Neural progenitor cell (in vitro differentiated cells): ENCODE data around the gene OR13C3. TPM values are rescaled to one million over a fixed set of nuclear protein-coding genes. Genes with fewer than 3 reads are reported as not detected.

Experiments used
- DNase-seq: peaks from one replicate; pipeline ENCODE4 v3.0.0-alpha.2; 2016; ENCODE audit warnings: low spot score
- H2AFZ ChIP-seq: fragments of 200-600 bp; sonication (generic); replicated peaks from 2 replicates; pipeline ENCODE4 v1.6.1; 2016; ENCODE audit warnings: antibody characterized with exemption
- H3F3A ChIP-seq: fragments of 200-600 bp; sonication (generic); 2 replicates; pipeline ENCODE4 v1.6.1; 2016; ENCODE audit warnings: antibody characterized with exemption, low read depth
- H3K27ac ChIP-seq: fragments of 200-600 bp; sonication (generic); 2 replicates; pipeline ENCODE4 v1.5.1; 2016; ENCODE audit warnings: mild to moderate bottlenecking
- H3K27me3 ChIP-seq: fragments of 200-600 bp; sonication (generic); 2 replicates; pipeline ENCODE4 v1.6.1; 2016; ENCODE audit warnings: mild to moderate bottlenecking, moderate library complexity
- H3K36me3 ChIP-seq: fragments of 200-600 bp; sonication (generic); 2 replicates; pipeline ENCODE4 v1.5.1; 2016
- H3K4me1 ChIP-seq: fragments of 200-600 bp; sonication (generic); 2 replicates; pipeline ENCODE4 v1.6.1; 2016; ENCODE audit warnings: mixed run types
- H3K4me2 ChIP-seq: fragments of 200-600 bp; sonication (generic); 2 replicates; pipeline ENCODE4 v1.6.1; 2016
- H3K4me3 ChIP-seq: fragments of 200-600 bp; sonication (generic); 2 replicates; pipeline ENCODE4 v1.5.1; 2016
- H3K79me2 ChIP-seq: fragments of 200-600 bp; sonication (generic); 2 replicates; pipeline ENCODE4 v1.6.1; 2016; ENCODE audit warnings: low read depth
- H3K9ac ChIP-seq: fragments of 200-600 bp; sonication (generic); 2 replicates; pipeline ENCODE4 v1.6.1; 2016
- H3K9me3 ChIP-seq: fragments of 200-600 bp; sonication (generic); 2 replicates; pipeline ENCODE4 v1.5.1; 2016; ENCODE audit warnings: low read depth
- H4K20me1 ChIP-seq: fragments of 200-600 bp; sonication (generic); 2 replicates; pipeline ENCODE4 v1.6.1; 2016; ENCODE audit warnings: low read depth
- H3K27ac Mint-ChIP-seq: 3 replicates; pipeline ENCODE4 v1.8.0; 2021; ENCODE audit warnings: mixed read lengths
- H3K27me3 Mint-ChIP-seq: 2 replicates; pipeline ENCODE4 v1.8.0; 2022; ENCODE audit warnings: low read depth, mild to moderate bottlenecking, inconsistent platforms, moderate library complexity, mixed read lengths; ENCODE audit not compliant: insufficient read depth
- H3K36me3 Mint-ChIP-seq: 3 replicates; pipeline ENCODE4 v1.8.0; 2021; ENCODE audit warnings: mixed read lengths
- H3K4me1 Mint-ChIP-seq: 3 replicates; pipeline ENCODE4 v1.8.0; 2021; ENCODE audit warnings: mixed read lengths
- H3K4me3 Mint-ChIP-seq: 3 replicates; pipeline ENCODE4 v1.8.0; 2021; ENCODE audit warnings: mild to moderate bottlenecking, moderate library complexity, mixed read lengths
- H3K9me3 Mint-ChIP-seq: 3 replicates; pipeline ENCODE4 v1.8.0; 2020; ENCODE audit warnings: mixed read lengths
- EZH2 ChIP-seq: fragments of 200-600 bp; sonication (generic); IDR thresholded peaks from 2 replicates; pipeline ENCODE4 v1.6.1; 2017; ENCODE audit warnings: antibody characterized with exemption, mild to moderate bottlenecking, moderate library complexity
- EZH2phosphoT487 ChIP-seq: fragments of 200-600 bp; sonication (generic); IDR thresholded peaks from 2 replicates; pipeline ENCODE4 v1.6.1; 2017; ENCODE audit warnings: antibody characterized with exemption
- total RNA-seq: library from RNA; depleted of rRNA; stranded (reverse); fragments of >200 nt; gene quantifications from 2 replicates; pipeline ENCODE4 v1.2.3, GENCODE V29; 2015; ENCODE audit warnings: low replicate concordance
- TF ChIP-seq, protein P1 (sequence below): fragments of 200-600 bp; sonication (generic); IDR thresholded peaks from 2 replicates; pipeline ENCODE4 v1.5.1; 2017; ENCODE audit warnings: antibody characterized with exemption, mild to moderate bottlenecking

OR13C3 gene
- total RNA-seq, 1 donor from 2014 or later: not detected

DNA sequence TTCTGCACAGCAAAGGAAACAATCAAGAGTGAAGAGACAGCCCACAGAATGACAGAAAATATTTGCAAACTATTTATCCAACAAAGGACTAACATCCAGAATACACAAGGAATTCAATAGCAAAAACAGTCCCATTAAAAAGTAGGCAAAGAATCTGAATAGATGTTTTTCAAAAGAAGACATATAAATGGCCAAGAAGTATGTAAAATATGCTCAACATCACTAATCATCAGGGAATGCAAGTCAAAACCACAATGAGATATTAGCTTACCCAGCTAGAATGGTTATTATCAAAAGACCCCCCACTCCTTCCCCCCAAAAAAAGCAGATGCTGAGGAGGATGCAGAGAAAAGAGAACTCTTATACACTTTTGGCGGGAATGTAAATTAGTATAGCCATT is 18.9 kb upstream of the OR13C3 start:
- Histone ChIP-seq H2AFZ (no peak overlapping the region), H3K36me3 (no peaks in the 10 kb centered on the region), H3K27me3 (no peaks in the 10 kb centered on the region), H4K20me1 (no peaks in the 10 kb centered on the region), H3K79me2 (no peaks in the 10 kb centered on the region), H3K9me3 (no peaks in the 10 kb centered on the region), H3K4me2 (no peak overlapping the region), H3K4me1 (no peaks in the 10 kb centered on the region), H3K27ac (no peak overlapping the region), H3K4me3 (no peak overlapping the region), H3K9ac (no peak overlapping the region), H3F3A (no peaks in the 10 kb centered on the region)
- Mint-ChIP-seq H3K27me3 (peaks cover 2% of the 10 kb centered on the region), H3K4me1 (no peaks in the 10 kb centered on the region), H3K4me3 (no peak overlapping the region), H3K27ac (no peak overlapping the region), H3K36me3 (no peaks in the 10 kb centered on the region), H3K9me3 (peaks cover 15% of the 10 kb centered on the region)
- TF ChIP-seq, protein P1, sequence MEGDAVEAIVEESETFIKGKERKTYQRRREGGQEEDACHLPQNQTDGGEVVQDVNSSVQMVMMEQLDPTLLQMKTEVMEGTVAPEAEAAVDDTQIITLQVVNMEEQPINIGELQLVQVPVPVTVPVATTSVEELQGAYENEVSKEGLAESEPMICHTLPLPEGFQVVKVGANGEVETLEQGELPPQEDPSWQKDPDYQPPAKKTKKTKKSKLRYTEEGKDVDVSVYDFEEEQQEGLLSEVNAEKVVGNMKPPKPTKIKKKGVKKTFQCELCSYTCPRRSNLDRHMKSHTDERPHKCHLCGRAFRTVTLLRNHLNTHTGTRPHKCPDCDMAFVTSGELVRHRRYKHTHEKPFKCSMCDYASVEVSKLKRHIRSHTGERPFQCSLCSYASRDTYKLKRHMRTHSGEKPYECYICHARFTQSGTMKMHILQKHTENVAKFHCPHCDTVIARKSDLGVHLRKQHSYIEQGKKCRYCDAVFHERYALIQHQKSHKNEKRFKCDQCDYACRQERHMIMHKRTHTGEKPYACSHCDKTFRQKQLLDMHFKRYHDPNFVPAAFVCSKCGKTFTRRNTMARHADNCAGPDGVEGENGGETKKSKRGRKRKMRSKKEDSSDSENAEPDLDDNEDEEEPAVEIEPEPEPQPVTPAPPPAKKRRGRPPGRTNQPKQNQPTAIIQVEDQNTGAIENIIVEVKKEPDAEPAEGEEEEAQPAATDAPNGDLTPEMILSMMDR: no peak
- TF ChIP-seq EZH2: no peak
- no peak for TF ChIP-seq EZH2phosphoT487
- DNase-seq: no peak

DNA sequence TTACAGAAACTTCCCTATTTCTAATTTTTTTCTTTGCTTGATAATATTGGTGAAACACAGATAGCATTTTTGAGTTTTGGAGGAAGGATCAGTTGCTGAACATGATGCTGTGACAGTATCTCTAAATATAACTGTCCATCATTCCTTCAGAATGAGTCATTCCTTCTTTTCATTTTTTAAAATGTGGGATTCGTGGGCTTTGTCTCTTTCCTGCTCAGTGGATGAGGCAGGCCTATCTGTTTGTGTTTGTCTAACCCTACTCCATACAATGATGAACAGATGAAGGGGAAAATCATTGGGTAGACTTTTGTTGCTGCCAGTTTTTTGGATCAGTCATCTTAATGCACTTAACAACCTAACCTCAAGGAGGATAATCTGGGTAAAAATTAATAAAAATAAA is 16.6 kb upstream of the OR13C3 start:
- no peak for TF ChIP-seq EZH2
- TF ChIP-seq, protein P1: no peak
- TF ChIP-seq EZH2phosphoT487: no peak
- no peak overlapping the region for H3K27ac ChIP-seq
- Mint-ChIP-seq H3K36me3 (no peaks in the 10 kb centered on the region), H3K27me3 (no peaks in the 10 kb centered on the region), H3K4me1 (no peaks in the 10 kb centered on the region), H3K9me3 (peaks cover 5% of the 10 kb centered on the region), H3K4me3 (no peak overlapping the region), H3K27ac (no peak overlapping the region)
- no peak overlapping the region for H3K4me2 ChIP-seq
- DNase-seq: no peak
- no peaks in the 10 kb centered on the region for H3K9me3 ChIP-seq
- no peak overlapping the region for H2AFZ ChIP-seq
- H3K27me3 ChIP-seq: no peaks in the 10 kb centered on the region
- no peaks in the 10 kb centered on the region for H3K36me3 ChIP-seq
- no peaks in the 10 kb centered on the region for H3K4me1 ChIP-seq
- no peaks in the 10 kb centered on the region for H3F3A ChIP-seq
- no peak overlapping the region for H3K4me3 ChIP-seq
- no peaks in the 10 kb centered on the region for H4K20me1 ChIP-seq
- no peaks in the 10 kb centered on the region for H3K79me2 ChIP-seq
- H3K9ac ChIP-seq: no peak overlapping the region

DNA sequence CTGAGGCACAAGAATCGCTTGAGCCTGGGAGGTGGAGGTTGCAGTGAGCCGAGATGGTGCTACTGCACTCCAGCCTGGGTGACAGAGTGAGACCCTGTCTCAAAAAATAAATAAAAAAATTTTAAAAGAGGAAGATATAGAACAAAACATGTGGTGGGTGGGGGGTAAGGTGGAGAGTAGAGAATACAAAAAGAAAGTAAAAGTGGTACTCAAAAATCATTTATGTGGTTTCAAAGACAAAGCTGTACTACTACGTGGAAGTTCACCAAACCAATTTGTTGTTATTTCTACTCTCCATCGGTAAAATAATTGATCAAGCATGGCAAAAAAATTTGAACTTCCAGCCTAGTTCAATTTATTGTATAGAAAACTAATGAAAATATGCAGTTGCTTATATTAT is 8.0 kb upstream of the OR13C3 start:
- H3K36me3 Mint-ChIP-seq: no peaks in the 10 kb centered on the region
- no peak overlapping the region for H3K27ac Mint-ChIP-seq
- Histone ChIP-seq H3K27me3 (no peaks in the 10 kb centered on the region), H3K9ac (no peak overlapping the region), H3F3A (no peaks in the 10 kb centered on the region), H3K79me2 (no peaks in the 10 kb centered on the region), H3K36me3 (no peaks in the 10 kb centered on the region), H3K27ac (no peak overlapping the region), H4K20me1 (no peaks in the 10 kb centered on the region), H3K4me1 (no peaks in the 10 kb centered on the region), H3K4me2 (no peak overlapping the region), H3K9me3 (no peaks in the 10 kb centered on the region), H3K4me3 (no peak overlapping the region), H2AFZ (no peak overlapping the region)
- H3K4me1 Mint-ChIP-seq: no peaks in the 10 kb centered on the region
- H3K9me3 Mint-ChIP-seq: no peaks in the 10 kb centered on the region
- TF ChIP-seq, protein P1: no peak
- TF ChIP-seq EZH2 (no peak), EZH2phosphoT487 (no peak)
- no peak for DNase-seq
- no peak overlapping the region for H3K4me3 Mint-ChIP-seq
- no peaks in the 10 kb centered on the region for H3K27me3 Mint-ChIP-seq
